Measurements from ENCODE around the gene ANKRD16.
"Not testable (repeated sequence)": the region's sequence is repeated elsewhere in the genome, so short reads cannot be mapped to it uniquely, and the experiment has no call there.

Gene ANKRD16

GRCh38 chr10:5887641-5888040, 2.1 kb downstream of the ANKRD16 start:
- no peak for DNase-seq
- in situ Hi-C loops (cut with MboI; ENCODE audit: low pct_unique_long_range_greater_than_20kb, low sequenced_read_pairs), result no loop called here

DNA sequence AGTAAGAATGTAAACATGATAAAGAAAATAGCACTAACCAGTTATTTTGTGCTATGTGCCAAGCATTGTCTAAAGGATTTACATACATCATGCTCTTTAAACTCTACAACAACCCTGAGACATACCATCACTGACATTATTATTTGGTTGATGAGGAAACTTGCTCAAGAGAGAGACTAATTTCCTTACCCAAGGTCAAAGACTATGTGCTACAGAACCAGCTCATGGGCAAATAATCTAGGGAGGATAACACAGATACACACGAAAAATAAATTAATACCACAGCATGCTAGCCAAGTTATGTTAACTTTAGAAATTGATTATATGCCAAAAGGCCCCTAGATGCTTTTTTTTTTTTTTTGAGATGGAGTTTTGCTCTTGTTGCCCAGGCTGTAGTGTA, 2.7 kb downstream of the ANKRD16 start:
- in situ Hi-C loops (cut with MboI; ENCODE audit: low pct_unique_long_range_greater_than_20kb, low sequenced_read_pairs), result no loop called here
- DNase-seq, result no peak

- in situ Hi-C loops (cut with MboI; ENCODE audit: low pct_unique_long_range_greater_than_20kb, low sequenced_read_pairs), result no loop called here
- DNase-seq, result no peak
These were observed 4.1 kb downstream of the ANKRD16 start for GRCh38 chr10:5885619-5886018.

DNA sequence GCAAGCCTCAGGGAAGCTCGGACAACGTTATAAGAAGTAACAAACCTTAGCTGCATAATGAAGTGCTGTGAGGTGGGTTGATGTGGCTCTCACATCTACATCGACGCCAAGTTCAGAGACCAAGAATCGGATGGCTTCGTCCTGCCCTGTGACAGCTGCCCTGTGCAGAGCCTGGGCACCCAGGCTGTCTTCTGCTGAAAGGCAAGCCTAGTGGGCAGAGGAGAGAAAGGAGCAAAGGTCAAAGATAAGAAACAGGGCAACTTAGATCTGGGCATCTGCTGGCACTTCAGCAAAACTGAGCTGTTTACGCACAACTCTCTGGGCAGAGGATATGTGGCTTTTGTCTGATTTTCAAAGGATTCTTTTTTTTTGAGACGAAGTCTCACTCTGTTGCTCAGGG, 6.7 kb downstream of the ANKRD16 start:
- in situ Hi-C loops (cut with MboI; ENCODE audit: low pct_unique_long_range_greater_than_20kb, low sequenced_read_pairs), result no loop called here

DNA sequence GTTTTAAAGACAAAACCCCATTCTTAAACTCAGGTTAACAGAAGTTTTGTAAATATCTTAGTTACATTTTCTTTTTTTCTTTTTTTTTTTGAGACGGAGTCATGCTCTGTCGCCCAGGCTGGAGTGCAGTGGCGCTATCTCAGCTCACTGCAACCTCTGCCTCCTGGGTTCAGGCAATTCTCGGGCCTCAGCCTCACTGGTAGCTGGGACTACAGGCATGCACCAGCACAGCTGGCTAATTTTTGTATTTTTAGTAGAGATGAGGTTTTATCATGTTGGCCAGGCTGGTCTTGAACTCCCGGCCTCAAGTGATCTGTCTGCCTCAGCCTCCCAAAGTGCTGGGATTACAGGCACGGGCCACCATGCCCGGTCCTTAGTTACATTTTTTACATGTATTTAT, 12.7 kb downstream of the ANKRD16 start:
- in situ Hi-C loops (cut with MboI; ENCODE audit: low pct_unique_long_range_greater_than_20kb, low sequenced_read_pairs); DNase-seq: not testable (repeated sequence)

More for the DNA sequence above, 6.7 kb downstream of the ANKRD16 start:
- no peak for DNase-seq

DNA sequence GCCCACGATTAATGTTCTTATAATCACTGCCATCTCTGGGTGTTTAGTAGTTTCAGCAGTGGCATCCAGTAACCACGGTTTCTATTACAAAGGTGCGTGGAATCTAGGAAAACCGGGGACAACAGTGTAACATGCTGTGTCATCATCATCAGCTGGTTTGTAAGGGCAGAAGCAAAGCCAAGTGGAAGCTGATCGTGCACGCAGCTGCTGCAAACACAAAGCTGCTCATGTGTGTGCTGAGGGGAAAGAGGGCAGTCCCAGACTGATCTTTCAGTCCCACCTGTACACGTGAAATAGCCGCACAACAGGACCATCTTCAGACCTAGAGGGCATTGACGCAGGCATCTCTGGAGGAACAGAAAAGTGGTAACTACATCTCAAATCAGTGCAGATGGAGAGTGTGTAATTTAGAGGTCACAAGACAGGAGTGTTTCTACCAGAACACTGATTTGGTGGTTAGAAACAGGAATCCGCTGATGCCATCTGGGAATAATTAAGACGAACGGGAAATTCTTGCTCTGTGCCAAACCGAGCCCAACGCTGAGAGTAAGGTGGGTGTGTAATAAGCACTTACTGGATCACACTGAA, 13.4 kb downstream of the ANKRD16 start:
- no peak for DNase-seq
- in situ Hi-C loops (cut with MboI; ENCODE audit: low pct_unique_long_range_greater_than_20kb, low sequenced_read_pairs), result no loop called here

DNA sequence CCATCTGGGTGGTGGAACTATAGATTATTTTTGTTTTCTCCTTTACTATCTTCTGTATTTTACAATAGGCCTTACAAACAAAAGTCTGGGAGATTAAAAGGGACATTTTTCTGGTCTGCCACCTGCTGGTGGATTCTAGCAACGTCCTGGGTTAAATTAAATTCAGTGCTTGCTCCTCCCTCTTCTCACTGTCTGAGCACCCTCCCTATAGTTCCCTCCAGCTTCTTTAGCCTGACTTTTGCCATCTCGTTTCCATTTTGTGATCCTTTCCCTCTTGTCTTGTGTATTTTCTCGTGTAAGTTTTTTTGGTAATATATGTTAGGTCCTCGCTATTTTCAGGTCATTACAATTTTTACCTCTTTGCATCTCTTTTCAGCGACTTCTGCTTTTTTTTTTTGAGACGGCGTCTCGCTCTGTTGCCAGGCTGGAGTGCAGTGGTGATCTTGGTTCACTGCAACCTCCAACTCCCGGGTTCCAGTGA, 16.1 kb downstream of the ANKRD16 start:
- peak; percentile 96 for DNase-seq

GRCh38 chr10:5871596-5871995, 18.1 kb downstream of the ANKRD16 start:
- in situ Hi-C loops (cut with MboI; ENCODE audit: low pct_unique_long_range_greater_than_20kb, low sequenced_read_pairs), result no loop called here
- DNase-seq, result no peak

More for the DNA sequence above, 16.1 kb downstream of the ANKRD16 start:
- in situ Hi-C loops (cut with MboI; ENCODE audit: low pct_unique_long_range_greater_than_20kb, low sequenced_read_pairs), result no loop called here

DNA sequence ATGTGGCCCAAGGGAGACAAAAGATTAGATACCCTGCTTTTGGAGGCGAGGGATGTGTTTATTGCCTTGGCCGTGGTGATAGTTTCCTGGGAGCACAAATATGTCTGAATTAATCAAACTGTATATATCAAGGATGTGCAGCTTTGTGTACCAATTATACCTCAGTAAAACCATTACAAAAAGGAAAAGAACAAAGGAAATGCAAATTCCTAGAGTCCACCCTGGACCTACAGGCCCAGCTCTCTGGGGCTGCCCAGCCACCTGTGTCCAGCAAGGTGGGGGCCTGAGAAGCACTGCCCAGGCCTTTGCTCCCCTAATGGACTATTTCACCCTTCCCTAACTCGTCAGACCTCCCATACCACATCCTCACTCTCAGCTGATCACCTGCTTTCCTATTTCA, 20.5 kb downstream of the ANKRD16 start:
- no peak for DNase-seq
- in situ Hi-C loops (cut with MboI; ENCODE audit: low pct_unique_long_range_greater_than_20kb, low sequenced_read_pairs), result no loop called here

- DNase-seq; in situ Hi-C loops (cut with MboI; ENCODE audit: low pct_unique_long_range_greater_than_20kb, low sequenced_read_pairs): not testable (repeated sequence)
These were observed 21.3 kb downstream of the ANKRD16 start for GRCh38 chr10:5868383-5868782.

GRCh38 chr10:5867091-5867615, 22.5 kb downstream of the ANKRD16 start:
- in situ Hi-C loops (cut with MboI; ENCODE audit: low pct_unique_long_range_greater_than_20kb, low sequenced_read_pairs), result not testable (repeated sequence)
- peak; percentile 19 for DNase-seq

DNA sequence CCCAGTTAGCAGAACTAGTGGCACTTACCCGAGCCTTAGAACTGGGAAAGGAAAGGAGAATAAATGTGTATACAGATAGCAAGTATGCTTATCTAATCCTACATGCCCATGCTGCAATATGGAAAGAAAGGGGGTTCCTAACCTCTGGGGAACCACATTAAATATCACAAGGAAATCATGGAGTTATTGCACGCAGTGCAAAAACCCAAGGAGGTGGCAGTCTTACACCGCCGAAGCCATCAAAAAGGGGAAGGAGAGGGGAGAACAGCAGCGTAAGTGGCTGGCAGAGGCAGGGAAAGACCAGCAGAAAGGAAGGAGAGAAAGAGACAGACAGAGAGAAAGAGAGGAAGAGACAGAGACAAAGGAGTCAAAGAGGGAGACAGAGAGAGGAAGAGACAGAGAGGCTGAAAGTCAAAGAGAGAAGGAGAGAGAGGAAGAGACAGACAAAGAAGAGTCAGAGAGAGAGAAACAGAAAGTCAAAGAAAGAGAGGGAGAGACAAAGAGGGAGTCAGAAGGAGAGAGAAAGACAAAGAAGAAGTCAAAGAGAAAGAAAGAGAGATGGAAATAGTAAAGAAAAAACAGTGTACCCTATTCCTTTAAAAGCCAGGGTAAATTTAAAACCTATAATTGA, 23.1 kb downstream of the ANKRD16 start:
- in situ Hi-C loops (cut with MboI; ENCODE audit: low pct_unique_long_range_greater_than_20kb, low sequenced_read_pairs), result not testable (repeated sequence)
- DNase-seq, result peak; percentile 29

DNA sequence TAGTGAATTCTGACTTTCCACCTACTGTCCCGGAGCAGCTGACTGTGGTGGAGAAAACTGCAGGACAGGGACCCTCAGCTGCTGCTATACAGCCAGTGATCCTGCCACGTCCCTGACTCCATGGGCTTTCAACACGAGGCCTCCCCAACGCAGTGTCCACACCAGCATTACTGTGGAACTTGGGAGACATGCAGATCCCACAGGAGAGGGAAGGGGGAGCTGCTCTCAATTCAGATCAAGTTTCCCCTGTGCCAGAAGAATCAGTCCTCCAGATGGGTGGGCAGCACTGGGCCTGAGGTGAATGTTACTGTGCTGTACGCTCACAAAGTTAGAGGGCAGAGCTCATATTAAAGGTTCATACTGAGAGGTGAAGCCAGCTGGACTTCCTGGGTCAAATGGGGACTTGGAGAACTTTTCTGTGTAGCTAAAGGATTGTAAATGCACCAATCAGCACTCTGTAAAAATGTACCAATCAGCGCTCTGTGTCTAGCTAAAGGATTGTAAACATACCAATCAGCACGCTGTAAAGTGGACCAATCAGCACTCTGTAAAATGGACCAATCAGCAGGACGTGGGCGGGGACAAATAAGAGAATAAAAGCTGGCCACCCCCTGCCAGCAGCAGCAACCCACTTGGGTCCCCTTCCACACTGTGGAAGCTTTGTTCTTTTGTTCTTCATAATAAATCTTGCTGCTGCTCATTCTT, 26.6 kb downstream of the ANKRD16 start:
- in situ Hi-C loops (cut with MboI; ENCODE audit: low pct_unique_long_range_greater_than_20kb, low sequenced_read_pairs); DNase-seq: not testable (repeated sequence)

DNA sequence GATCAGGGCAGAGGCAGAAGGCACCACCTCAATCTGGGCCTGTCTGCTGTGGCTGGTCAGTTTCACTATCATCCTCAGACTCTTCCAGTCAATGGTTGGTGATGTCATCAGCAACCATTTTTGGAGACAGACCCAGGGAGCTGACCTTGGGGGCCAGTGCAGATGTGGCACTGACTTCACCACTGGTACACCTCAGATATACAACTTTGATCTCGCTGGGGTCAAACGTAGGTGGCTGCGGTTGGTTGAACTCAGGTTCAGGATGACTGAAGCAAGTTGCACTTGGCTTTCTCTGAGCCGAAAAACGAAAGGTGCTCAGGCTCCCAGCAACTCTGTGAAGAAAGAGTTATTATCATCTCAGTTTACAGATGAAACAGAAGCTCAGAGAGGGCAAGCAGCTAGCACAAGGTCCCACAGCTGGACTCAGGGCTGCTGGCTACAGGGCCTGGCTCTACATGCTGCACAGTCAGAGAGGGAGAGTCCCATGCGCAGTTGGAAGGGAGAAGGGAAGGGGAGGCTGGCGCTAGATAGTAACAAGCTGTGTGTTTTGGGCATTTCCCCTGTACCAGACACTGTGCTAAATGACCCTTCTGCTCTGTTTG, 27.2 kb downstream of the ANKRD16 start:
- no peak for DNase-seq
- in situ Hi-C loops (cut with MboI; ENCODE audit: low pct_unique_long_range_greater_than_20kb, low sequenced_read_pairs), result no loop called here

GRCh38 chr10:5860066-5860465, 29.6 kb downstream of the ANKRD16 start:
- in situ Hi-C loops (cut with MboI; ENCODE audit: low pct_unique_long_range_greater_than_20kb, low sequenced_read_pairs), result no loop called here
- no peak for DNase-seq

DNA sequence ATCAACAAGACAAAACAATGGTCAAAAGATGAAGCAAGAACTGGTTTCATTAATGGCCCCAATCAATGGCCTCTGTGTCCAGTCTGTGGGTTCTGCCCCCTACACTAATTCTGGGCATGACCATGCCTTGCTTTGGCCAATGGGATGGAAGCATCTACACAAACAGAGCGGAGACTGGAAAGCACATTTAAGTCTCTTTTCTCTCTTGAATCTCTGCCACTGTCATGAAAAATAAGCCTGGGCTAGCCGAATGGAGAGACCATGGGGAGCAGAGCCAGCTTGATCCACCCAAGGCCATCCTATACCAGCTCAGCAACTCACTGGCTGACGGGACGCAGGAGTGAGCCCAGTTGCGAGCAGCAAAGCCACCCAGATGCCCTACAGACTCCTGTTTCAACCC, 30.9 kb downstream of the ANKRD16 start:
- in situ Hi-C loops (cut with MboI; ENCODE audit: low pct_unique_long_range_greater_than_20kb, low sequenced_read_pairs), result no loop called here
- no peak for DNase-seq

- in situ Hi-C loops (cut with MboI; ENCODE audit: low pct_unique_long_range_greater_than_20kb, low sequenced_read_pairs), result no loop called here
- DNase-seq, result no peak
These were observed 33.0 kb downstream of the ANKRD16 start for GRCh38 chr10:5856701-5857004.

DNA sequence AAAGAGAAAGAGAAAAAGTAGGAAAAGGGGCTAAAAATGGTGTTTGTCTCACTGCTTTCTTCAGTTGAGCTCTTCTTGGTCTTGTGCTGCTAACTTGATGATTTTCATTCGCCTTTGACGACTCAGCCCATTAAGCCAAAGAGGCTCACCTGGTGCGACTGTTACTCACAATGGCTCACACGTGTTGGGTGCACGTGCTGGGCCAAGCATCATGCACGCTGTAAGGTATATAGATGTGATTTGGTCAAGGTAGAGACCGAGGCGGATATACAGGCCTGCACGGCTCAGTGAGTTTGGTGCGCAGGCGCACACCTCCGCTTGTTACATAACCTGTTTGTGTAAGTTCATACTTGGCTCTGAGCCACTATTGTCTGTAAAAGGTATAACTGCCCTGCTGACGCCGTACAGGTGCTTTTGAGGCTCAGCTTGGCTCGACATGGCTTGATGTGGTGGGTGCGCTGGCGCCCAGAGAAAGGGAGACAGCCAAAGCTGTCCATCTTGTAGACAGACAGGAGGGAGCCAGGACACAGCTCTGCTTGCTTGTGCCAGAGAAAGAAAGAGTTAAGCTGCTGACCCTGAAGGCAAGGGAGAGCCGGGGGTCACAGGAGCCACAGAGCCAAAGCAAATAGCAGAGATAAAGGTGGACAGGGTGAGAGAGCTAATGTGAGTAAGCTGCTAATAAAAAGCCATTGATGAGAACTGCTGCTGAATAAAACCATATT, 33.6 kb downstream of the ANKRD16 start:
- no peak for DNase-seq
- in situ Hi-C loops (cut with MboI; ENCODE audit: low pct_unique_long_range_greater_than_20kb, low sequenced_read_pairs), result no loop called here

GRCh38 chr10:5854131-5854475, 35.6 kb downstream of the ANKRD16 start:
- DNase-seq, result no peak
- in situ Hi-C loops (cut with MboI; ENCODE audit: low pct_unique_long_range_greater_than_20kb, low sequenced_read_pairs), result no loop called here
